OCI-M1 (cell line): ENCODE data around the gene MBNL1.

Experiments used
- DNase-seq: peaks from one replicate; lab custom pipeline; 2025; lab: John Stamatoyannopoulos, UW

The MBNL1 gene

GRCh38 chr3:152448091-152448490 is 179.4 kb downstream of the MBNL1 start:
- no peak for DNase-seq

GRCh38 chr3:152452318-152452717 is 183.6 kb downstream of the MBNL1 start:
- DNase-seq, result no peak

DNA sequence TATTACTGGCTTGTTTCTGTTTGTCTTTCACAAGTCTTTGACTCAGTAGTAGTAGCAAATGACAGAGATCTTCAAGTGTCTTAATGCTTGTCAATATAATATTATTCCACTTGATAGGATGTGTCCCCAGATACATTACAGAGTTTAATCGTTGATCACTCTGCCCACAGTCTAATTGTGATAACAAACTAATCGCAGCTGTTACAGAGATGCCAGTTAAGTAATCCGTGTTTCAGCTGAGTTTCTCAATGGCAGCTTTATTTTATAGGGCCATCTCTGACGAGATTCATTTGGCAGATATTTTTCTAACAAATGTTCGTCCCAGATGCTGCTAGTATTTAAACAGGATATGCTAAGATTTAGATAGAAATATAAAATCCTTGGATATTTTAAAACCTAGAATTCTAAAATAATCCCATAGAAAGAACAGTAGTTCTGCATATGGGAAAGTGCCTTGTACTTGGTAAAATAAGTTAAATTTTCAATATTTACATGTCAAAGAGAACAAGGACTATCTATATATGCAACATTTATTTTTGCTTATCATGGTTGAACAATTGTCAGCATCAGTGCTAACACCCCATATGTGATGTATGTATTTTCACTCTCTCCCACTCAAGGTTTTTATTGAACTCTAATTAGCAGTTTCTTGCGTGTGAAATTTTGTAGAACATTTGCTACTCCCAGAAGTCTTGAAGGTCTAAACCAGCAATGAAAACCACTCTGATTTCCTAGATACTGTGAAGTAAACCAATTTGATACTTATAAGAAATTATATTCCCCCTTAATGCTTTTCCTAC is 185.5 kb downstream of the MBNL1 start:
- DNase-seq, result no peak

GRCh38 chr3:152455989-152456388 is 187.3 kb downstream of the MBNL1 start:
- DNase-seq, result no peak

DNA sequence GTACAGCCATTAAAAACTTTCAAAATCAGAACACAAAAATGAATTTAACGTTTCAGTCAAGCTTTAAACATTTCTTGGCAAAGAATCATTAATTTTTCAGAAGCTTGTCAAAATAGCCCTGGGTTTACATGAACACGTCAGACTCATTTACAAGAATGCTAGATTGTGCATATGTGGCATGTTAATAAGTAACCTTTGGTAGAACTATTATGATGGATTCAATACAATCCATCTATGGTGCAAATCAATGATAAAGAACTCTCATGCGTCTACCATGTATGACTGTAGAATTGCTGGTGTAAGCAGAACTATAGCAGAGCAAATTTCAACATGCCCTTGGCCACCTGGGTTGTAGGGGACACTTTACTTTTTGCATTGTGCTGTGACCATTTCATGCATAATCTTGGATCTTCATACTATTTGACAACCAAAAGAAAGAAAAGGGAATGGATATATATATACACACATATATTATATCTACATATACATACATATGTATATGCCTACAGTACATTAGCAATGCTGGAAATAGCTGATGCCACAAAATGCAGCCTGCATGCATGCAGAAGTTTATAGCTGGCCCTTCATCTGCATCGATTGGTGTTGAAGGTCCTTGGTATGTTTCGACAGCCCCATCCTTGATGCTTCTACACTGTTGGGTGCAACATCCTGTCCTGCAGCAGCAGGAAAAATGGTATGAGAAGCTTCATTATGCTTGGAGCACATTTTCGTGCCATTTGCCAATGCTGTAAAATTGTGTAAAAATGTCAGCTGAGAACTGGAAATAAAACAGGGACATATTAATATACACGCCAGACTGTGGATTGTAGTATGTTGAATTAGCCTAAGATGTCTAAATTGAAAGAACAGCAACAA is 189.0 kb downstream of the MBNL1 start:
- DNase-seq, result no peak

GRCh38 chr3:152458376-152459117 is 189.8 kb downstream of the MBNL1 start:
- DNase-seq, result peak; percentile 24

GRCh38 chr3:152459118-152459515 is 190.4 kb downstream of the MBNL1 start:
- DNase-seq, result no peak

DNA sequence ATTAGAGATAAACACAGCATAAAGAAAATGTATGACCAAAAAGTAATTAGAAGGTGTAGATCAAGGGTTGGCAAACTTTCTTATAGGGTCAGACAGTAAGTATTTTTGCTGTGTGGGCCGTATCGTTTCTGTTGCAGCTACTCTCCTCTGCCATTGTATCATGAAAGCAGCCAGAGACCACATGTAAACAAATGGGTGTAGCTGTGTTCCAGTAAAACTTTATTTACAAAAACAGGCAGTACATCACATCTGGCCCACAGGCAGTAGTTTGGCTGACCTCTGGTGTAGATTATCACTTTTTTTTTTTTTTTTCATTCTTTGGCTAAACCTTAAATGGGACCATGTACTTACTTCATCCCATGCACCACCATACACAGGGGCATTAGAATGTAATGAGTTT is 190.8 kb downstream of the MBNL1 start:
- no peak for DNase-seq

GRCh38 chr3:152460936-152461335 is 192.2 kb downstream of the MBNL1 start:
- DNase-seq, result no peak

GRCh38 chr3:152461460-152461859 is 192.7 kb downstream of the MBNL1 start:
- DNase-seq, result no peak

DNA sequence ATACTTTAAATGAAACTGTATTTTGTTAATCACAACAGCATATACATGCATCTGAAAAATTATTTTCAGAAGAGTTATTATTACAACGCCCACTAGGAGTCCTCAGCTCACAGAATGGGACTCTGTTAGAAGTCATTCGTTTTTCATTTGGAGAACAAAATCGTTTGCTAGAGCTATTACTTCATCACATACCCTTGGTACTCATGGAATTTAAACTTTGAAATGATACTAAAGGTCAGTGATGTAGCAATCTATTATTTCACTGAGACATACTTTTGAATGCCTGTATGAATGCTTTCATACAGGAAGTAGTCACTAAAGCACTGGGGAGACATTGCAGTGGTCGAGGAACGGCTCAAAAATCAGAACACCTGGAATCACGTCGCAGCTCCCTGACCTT is 198.1 kb downstream of the MBNL1 start:
- DNase-seq, result peak; percentile 45

GRCh38 chr3:152469248-152470025 is 200.7 kb downstream of the MBNL1 start:
- DNase-seq, result no peak

- no peak for DNase-seq
Observed at GRCh38 chr3:152470095-152470494, 201.4 kb downstream of the MBNL1 start.

GRCh38 chr3:152470893-152471292 is 202.2 kb downstream of the MBNL1 start:
- DNase-seq, result no peak

DNA sequence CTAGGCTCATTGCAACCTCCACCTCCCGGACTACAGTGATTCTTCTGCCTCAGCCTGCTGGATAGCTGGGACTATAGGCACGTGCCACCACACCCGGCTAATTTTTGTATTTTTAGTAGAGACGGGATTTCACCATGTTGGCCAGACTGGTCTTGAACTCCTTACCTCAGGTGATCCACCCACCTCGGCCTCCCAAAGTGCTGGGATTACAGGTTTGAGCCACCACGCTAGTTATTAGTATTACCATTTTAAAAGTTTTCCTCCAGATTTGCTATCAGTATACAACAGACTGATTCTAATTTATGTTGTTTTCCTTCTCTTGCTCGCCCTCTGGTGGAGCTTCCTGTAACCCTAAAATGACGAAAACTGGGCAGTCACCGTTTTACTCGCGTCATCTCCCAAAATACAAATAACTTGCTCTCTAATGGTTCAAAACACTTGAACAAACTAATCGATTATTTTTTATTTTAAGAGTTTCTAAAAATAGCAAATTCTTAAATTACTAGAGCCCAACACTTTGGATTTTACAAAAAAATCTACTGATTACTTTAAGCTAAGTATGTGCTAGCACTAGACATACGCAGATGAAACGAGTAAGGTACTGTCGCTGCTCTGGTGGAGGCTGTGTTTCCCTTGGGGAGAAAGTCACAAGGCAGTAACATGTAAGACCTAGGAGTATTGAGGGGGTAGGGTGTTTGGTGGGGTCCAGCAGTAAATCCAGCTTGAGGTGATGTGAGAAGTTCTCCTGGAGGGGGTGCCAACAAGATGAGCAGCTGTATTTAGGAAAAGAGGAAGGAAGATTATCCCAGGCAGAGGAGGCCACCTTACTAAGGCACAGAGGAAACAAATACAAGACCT is 203.3 kb downstream of the MBNL1 start:
- DNase-seq, result peak; percentile 76

DNA sequence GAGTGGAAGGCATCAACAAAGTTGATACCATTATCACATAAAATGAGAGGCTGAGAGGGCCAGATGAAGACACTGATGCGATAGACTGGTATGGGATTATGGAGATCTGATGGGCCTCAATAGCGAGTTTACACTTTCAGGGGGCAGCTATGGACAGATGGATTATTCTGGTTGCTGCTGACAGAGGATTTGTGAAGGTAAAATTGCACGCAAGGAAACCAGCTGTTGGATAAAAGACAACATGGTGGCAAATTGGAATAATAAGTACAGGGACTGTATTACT is 203.9 kb downstream of the MBNL1 start:
- DNase-seq, result no peak

GRCh38 chr3:152474585-152474984 is 205.9 kb downstream of the MBNL1 start:
- peak; percentile 69 for DNase-seq

GRCh38 chr3:152477422-152477821 is 208.7 kb downstream of the MBNL1 start:
- no peak for DNase-seq

GRCh38 chr3:152480282-152480953 is 211.7 kb downstream of the MBNL1 start:
- peak; percentile 20 for DNase-seq

DNA sequence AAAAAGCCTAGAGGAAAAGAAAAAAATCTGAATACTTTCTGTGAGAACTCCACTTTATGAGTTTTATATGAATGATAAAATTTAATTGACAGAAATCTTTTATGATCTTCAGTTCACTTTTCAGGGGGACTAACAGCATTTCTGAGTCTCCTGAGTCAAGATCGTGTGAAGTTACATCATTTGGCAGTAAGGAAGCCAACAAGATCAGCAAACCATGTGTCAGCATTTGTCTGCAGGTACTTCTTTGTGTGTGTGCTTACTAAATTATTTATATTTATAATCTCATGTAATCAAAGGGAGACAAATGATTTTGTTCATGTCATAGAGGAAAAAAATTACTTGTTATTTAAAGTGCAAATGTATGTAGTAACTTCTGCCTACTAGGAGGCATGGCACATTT is 217.6 kb downstream of the MBNL1 start:
- DNase-seq, result peak; percentile 17
